ENCODE results near the gene ECHDC3.
A peak's percentile ranks its signal among the peaks of the same experiment; 100 is the strongest.

ECHDC3 gene

GRCh38 chr10:11750420-11750819 lies 8.2 kb downstream of the ECHDC3 start:
- Histone ChIP-seq H2AFZ (ENCODE audit: low read depth, low read length) (no peak overlapping the region), H4K91ac (ENCODE audit: low read length) (no peak overlapping the region), H3K9ac (ENCODE audit: low read length) (no peak overlapping the region), H3K4me2 (ENCODE audit: low read length, poor library complexity, severe bottlenecking) (no peak overlapping the region), H2BK15ac (ENCODE audit: low read depth, poor library complexity, severe bottlenecking) (no peak overlapping the region), H4K8ac (ENCODE audit: low read length) (no peak overlapping the region), H3K79me1 (replicated peaks; ENCODE audit: low read length, poor library complexity, severe bottlenecking) (no peaks in the 10 kb centered on the region), H2BK120ac (ENCODE audit: low read depth, low read length) (no peak overlapping the region), H3K4ac (ENCODE audit: low read depth in 1 of 2, low read length in 2 of 2) (no peak overlapping the region), H3K27me3 (ENCODE audit: control insufficient read depth in 1 of 2, insufficient read depth in 1 of 2, low read length in 2 of 2) (peaks cover 0 to 8% of the 10 kb centered on the region in 2 experiments), H2AK5ac (ENCODE audit: low read length, severe bottlenecking) (no peak overlapping the region), H2BK5ac (ENCODE audit: low read depth, low read length, poor library complexity, severe bottlenecking) (no peak overlapping the region), H2BK12ac (ENCODE audit: low read length in 2 of 2) (no peak overlapping the region), H3K23ac (ENCODE audit: low read length in 2 of 2) (no peak overlapping the region), H3K9me3 (ENCODE audit: control insufficient read depth, low read length) (no peaks in the 10 kb centered on the region), H3K4me1 (ENCODE audit: control insufficient read depth, insufficient read depth, low read depth, low read length) (no peaks in the 10 kb centered on the region), H3K4me3 (ENCODE audit: insufficient read depth in 1 of 2, low read depth in 1 of 2, low read length in 2 of 2) (no peak overlapping the region), H3K18ac (ENCODE audit: low read depth in 1 of 2, low read length in 2 of 2) (no peak overlapping the region), H3K27ac (ENCODE audit: low read length, poor library complexity, severe bottlenecking) (no peak overlapping the region), H3K14ac (ENCODE audit: low read length in 2 of 2) (no peak overlapping the region), H3K36me3 (ENCODE audit: control insufficient read depth in 1 of 2, insufficient read depth in 2 of 2, low read depth in 1 of 2, low read length in 2 of 2) (no peaks in the 10 kb centered on the region)
- DNase-seq, result no peak
- WGBS, result no CpG with 5 or more reads among the region's 2 CpGs

GRCh38 chr10:11754173-11754572 lies 12.0 kb downstream of the ECHDC3 start:
- no peaks in the 10 kb centered on the region for H3K9me3 ChIP-seq (ENCODE audit: control insufficient read depth, low read length)
- no peak overlapping the region for H3K4me2 ChIP-seq (ENCODE audit: low read length, poor library complexity, severe bottlenecking)
- no peak for DNase-seq
- no peak overlapping the region for H4K8ac ChIP-seq (ENCODE audit: low read length)
- H2BK5ac ChIP-seq (ENCODE audit: low read depth, low read length, poor library complexity, severe bottlenecking), result no peak overlapping the region
- no peak overlapping the region for H3K4me3 ChIP-seq (ENCODE audit: insufficient read depth in 1 of 2, low read depth in 1 of 2, low read length in 2 of 2)
- no peaks in the 10 kb centered on the region for H3K36me3 ChIP-seq (ENCODE audit: control insufficient read depth in 1 of 2, insufficient read depth in 2 of 2, low read depth in 1 of 2, low read length in 2 of 2)
- no peak overlapping the region for H3K27ac ChIP-seq (ENCODE audit: low read length, poor library complexity, severe bottlenecking)
- no peaks in the 10 kb centered on the region for H3K79me1 ChIP-seq (replicated peaks; ENCODE audit: low read length, poor library complexity, severe bottlenecking)
- peaks cover 0 to 13% of the 10 kb centered on the region in 2 experiments for H3K27me3 ChIP-seq (ENCODE audit: control insufficient read depth in 1 of 2, insufficient read depth in 1 of 2, low read length in 2 of 2)
- no peak overlapping the region for H3K4ac ChIP-seq (ENCODE audit: low read depth in 1 of 2, low read length in 2 of 2)
- no CpG with 5 or more reads among the region's 1 CpG for WGBS
- no peak overlapping the region for H3K18ac ChIP-seq (ENCODE audit: low read depth in 1 of 2, low read length in 2 of 2)
- H2BK12ac ChIP-seq (ENCODE audit: low read length in 2 of 2), result no peak overlapping the region
- no peak overlapping the region for H3K9ac ChIP-seq (ENCODE audit: low read length)
- H3K4me1 ChIP-seq (ENCODE audit: control insufficient read depth, insufficient read depth, low read depth, low read length), result peaks cover 2% of the 10 kb centered on the region
- H2AK5ac ChIP-seq (ENCODE audit: low read length, severe bottlenecking), result no peak overlapping the region
- no peak overlapping the region for H4K91ac ChIP-seq (ENCODE audit: low read length)
- no peak overlapping the region for H3K14ac ChIP-seq (ENCODE audit: low read length in 2 of 2)
- H3K23ac ChIP-seq (ENCODE audit: low read length in 2 of 2), result no peak overlapping the region
- H2AFZ ChIP-seq (ENCODE audit: low read depth, low read length), result no peak overlapping the region
- H2BK120ac ChIP-seq (ENCODE audit: low read depth, low read length), result no peak overlapping the region
- no peak overlapping the region for H2BK15ac ChIP-seq (ENCODE audit: low read depth, poor library complexity, severe bottlenecking)

GRCh38 chr10:11754620-11755019 lies 12.4 kb downstream of the ECHDC3 start:
- Histone ChIP-seq H2AFZ (ENCODE audit: low read depth, low read length) (no peak overlapping the region), H3K4me2 (ENCODE audit: low read length, poor library complexity, severe bottlenecking) (no peak overlapping the region), H3K4me3 (ENCODE audit: insufficient read depth in 1 of 2, low read depth in 1 of 2, low read length in 2 of 2) (no peak overlapping the region), H3K4ac (ENCODE audit: low read depth in 1 of 2, low read length in 2 of 2) (no peak overlapping the region), H2BK12ac (ENCODE audit: low read length in 2 of 2) (no peak overlapping the region), H3K79me1 (replicated peaks; ENCODE audit: low read length, poor library complexity, severe bottlenecking) (no peaks in the 10 kb centered on the region), H3K9ac (ENCODE audit: low read length) (no peak overlapping the region), H4K91ac (ENCODE audit: low read length) (no peak overlapping the region), H2BK5ac (ENCODE audit: low read depth, low read length, poor library complexity, severe bottlenecking) (no peak overlapping the region), H3K27ac (ENCODE audit: low read length, poor library complexity, severe bottlenecking) (no peak overlapping the region), H2BK120ac (ENCODE audit: low read depth, low read length) (no peak overlapping the region), H3K9me3 (ENCODE audit: control insufficient read depth, low read length) (no peaks in the 10 kb centered on the region), H4K8ac (ENCODE audit: low read length) (no peak overlapping the region), H3K27me3 (ENCODE audit: control insufficient read depth in 1 of 2, insufficient read depth in 1 of 2, low read length in 2 of 2) (peaks cover 0 to 13% of the 10 kb centered on the region in 2 experiments), H2AK5ac (ENCODE audit: low read length, severe bottlenecking) (no peak overlapping the region), H3K18ac (ENCODE audit: low read depth in 1 of 2, low read length in 2 of 2) (no peak overlapping the region), H3K36me3 (ENCODE audit: control insufficient read depth in 1 of 2, insufficient read depth in 2 of 2, low read depth in 1 of 2, low read length in 2 of 2) (no peaks in the 10 kb centered on the region), H3K14ac (ENCODE audit: low read length in 2 of 2) (no peak overlapping the region), H3K4me1 (ENCODE audit: control insufficient read depth, insufficient read depth, low read depth, low read length) (peaks cover 2% of the 10 kb centered on the region), H2BK15ac (ENCODE audit: low read depth, poor library complexity, severe bottlenecking) (no peak overlapping the region), H3K23ac (ENCODE audit: low read length in 2 of 2) (no peak overlapping the region)
- no peak for DNase-seq
- WGBS, result 100% methylated on average over 4 of the region's 4 CpGs

GRCh38 chr10:11755512-11756263 lies 13.5 kb downstream of the ECHDC3 start:
- H3K36me3 ChIP-seq (ENCODE audit: control insufficient read depth in 1 of 2, insufficient read depth in 2 of 2, low read depth in 1 of 2, low read length in 2 of 2), result no peaks in the 10 kb centered on the region
- no peak overlapping the region for H3K4me3 ChIP-seq (ENCODE audit: insufficient read depth in 1 of 2, low read depth in 1 of 2, low read length in 2 of 2)
- no peak overlapping the region for H3K4me2 ChIP-seq (ENCODE audit: low read length, poor library complexity, severe bottlenecking)
- H3K9ac ChIP-seq (ENCODE audit: low read length), result no peak overlapping the region
- WGBS, result 94% methylated on average over 20 of the region's 21 CpGs
- H3K18ac ChIP-seq (ENCODE audit: low read depth in 1 of 2, low read length in 2 of 2), result no peak overlapping the region
- peaks cover 0 to 13% of the 10 kb centered on the region in 2 experiments for H3K27me3 ChIP-seq (ENCODE audit: control insufficient read depth in 1 of 2, insufficient read depth in 1 of 2, low read length in 2 of 2)
- no peak for DNase-seq
- H3K23ac ChIP-seq (ENCODE audit: low read length in 2 of 2), result no peak overlapping the region
- no peaks in the 10 kb centered on the region for H3K9me3 ChIP-seq (ENCODE audit: control insufficient read depth, low read length)
- no peak overlapping the region for H3K27ac ChIP-seq (ENCODE audit: low read length, poor library complexity, severe bottlenecking)
- H3K4me1 ChIP-seq (ENCODE audit: control insufficient read depth, insufficient read depth, low read depth, low read length), result peaks cover 2% of the 10 kb centered on the region
- H3K4ac ChIP-seq (ENCODE audit: low read depth in 1 of 2, low read length in 2 of 2), result no peak overlapping the region
- no peaks in the 10 kb centered on the region for H3K79me1 ChIP-seq (replicated peaks; ENCODE audit: low read length, poor library complexity, severe bottlenecking)
- no peak overlapping the region for H2AK5ac ChIP-seq (ENCODE audit: low read length, severe bottlenecking)
- no peak overlapping the region for H4K91ac ChIP-seq (ENCODE audit: low read length)
- H2BK120ac ChIP-seq (ENCODE audit: low read depth, low read length), result no peak overlapping the region
- no peak overlapping the region for H4K8ac ChIP-seq (ENCODE audit: low read length)
- H2BK5ac ChIP-seq (ENCODE audit: low read depth, low read length, poor library complexity, severe bottlenecking), result no peak overlapping the region
- H3K14ac ChIP-seq (ENCODE audit: low read length in 2 of 2), result no peak overlapping the region
- no peak overlapping the region for H2AFZ ChIP-seq (ENCODE audit: low read depth, low read length)
- H2BK12ac ChIP-seq (ENCODE audit: low read length in 2 of 2), result peak overlapping the region in 1 of 2 experiments; percentile 11
- no peak overlapping the region for H2BK15ac ChIP-seq (ENCODE audit: low read depth, poor library complexity, severe bottlenecking)
